RCC 7860 (cell line): ENCODE measurements around the gene MPP2.
A peak's percentile ranks its signal among the peaks of the same experiment; 100 is the strongest.
"Not testable (repeated sequence)": the region's sequence is repeated elsewhere in the genome, so short reads cannot be mapped to it uniquely, and the experiment has no call there.

Source experiments
- DNase-seq: peaks from one replicate; pipeline ENCODE4 v3.0.0-alpha.2; 2015; ENCODE audit warnings: low spot score
- FAIRE-seq: peaks from 2 replicates; lab custom pipeline; 2012; peaks lifted over from hg19 to GRCh38; lab: Jason Lieb, UNC

The MPP2 gene

GRCh38 chr17:43854498-43854897 is 52.8 kb downstream of the MPP2 start:
- no peak for DNase-seq
- no peak for FAIRE-seq

- DNase-seq (no peak), FAIRE-seq (no peak)
Observed at GRCh38 chr17:43853546-43853945, 53.8 kb downstream of the MPP2 start.

- no peak for FAIRE-seq
- no peak for DNase-seq
Observed at GRCh38 chr17:43852571-43852970, 54.8 kb downstream of the MPP2 start.

- DNase-seq (no peak), FAIRE-seq (no peak)
Observed at GRCh38 chr17:43849116-43849515, 58.2 kb downstream of the MPP2 start.

GRCh38 chr17:43848601-43849000 is 58.7 kb downstream of the MPP2 start:
- DNase-seq = no peak
- FAIRE-seq = no peak

- FAIRE-seq = no peak
- no peak for DNase-seq
Observed at GRCh38 chr17:43846963-43847371, 60.4 kb downstream of the MPP2 start, which contains the start of gene CD300LG. TSS of gene CD300LG (plus strand) at chr17:43847176. CDS start at chr17:43847217, 41 bp downstream.

- DNase-seq (peak; percentile 50), FAIRE-seq (no peak)
Observed at GRCh38 chr17:43846221-43846712, 61.1 kb downstream of the MPP2 start.

- FAIRE-seq = peak; percentile 30
- peak; percentile 6 for DNase-seq
Observed at GRCh38 chr17:43845766-43846165, 61.6 kb downstream of the MPP2 start.

GRCh38 chr17:43844241-43844640 is 63.1 kb downstream of the MPP2 start:
- FAIRE-seq = no peak
- DNase-seq = no peak

GRCh38 chr17:43842975-43843325 is 64.4 kb downstream of the MPP2 start:
- no peak for DNase-seq
- no peak for FAIRE-seq

- not testable (repeated sequence) for FAIRE-seq, DNase-seq
Observed at GRCh38 chr17:43842091-43842974, 65.0 kb downstream of the MPP2 start.

GRCh38 chr17:43841282-43841681 is 66.1 kb downstream of the MPP2 start:
- DNase-seq = no peak
- no peak for FAIRE-seq

- no peak for FAIRE-seq
- no peak for DNase-seq
Observed at GRCh38 chr17:43840814-43841213, 66.5 kb downstream of the MPP2 start.

- FAIRE-seq (no peak), DNase-seq (peak; percentile 37)
Observed at GRCh38 chr17:43839670-43840108, 67.6 kb downstream of the MPP2 start.

GRCh38 chr17:43834106-43834505 is 73.2 kb downstream of the MPP2 start:
- FAIRE-seq = no peak
- no peak for DNase-seq

- DNase-seq (peak; percentile 46), FAIRE-seq (no peak)
Observed at GRCh38 chr17:43832976-43833829, 74.1 kb downstream of the MPP2 start, which contains the start of gene MPP3. TSS of gene MPP3 (minus strand) at chr17:43833146. CDS start at chr17:43831906, 1,240 bp downstream.

- no peak for FAIRE-seq
- peak; percentile 63 for DNase-seq
Observed at GRCh38 chr17:43832168-43832975, 75.0 kb downstream of the MPP2 start.

GRCh38 chr17:43831633-43832032 is 75.7 kb downstream of the MPP2 start:
- DNase-seq (no peak), FAIRE-seq (no peak)

GRCh38 chr17:43830510-43831140 is 76.7 kb downstream of the MPP2 start:
- DNase-seq (no peak), FAIRE-seq (no peak)

GRCh38 chr17:43829738-43830137 is 77.6 kb downstream of the MPP2 start:
- no peak for FAIRE-seq
- DNase-seq = no peak
